ENCODE results near the gene DLX4.

DLX4 gene

GRCh38 chr17:49987681-49988441 lies 18.9 kb downstream of the DLX4 start:
- DNase-seq (ENCODE audit: low spot score), result peak; percentile 69

GRCh38 chr17:49989518-49989880 lies 20.5 kb downstream of the DLX4 start:
- DNase-seq (ENCODE audit: low spot score), result peak; percentile 58

GRCh38 chr17:49990331-49990730 lies 21.3 kb downstream of the DLX4 start:
- DNase-seq (ENCODE audit: low spot score), result peak; percentile 56

GRCh38 chr17:49990921-49991320 lies 21.9 kb downstream of the DLX4 start:
- no peak for DNase-seq (ENCODE audit: low spot score)

GRCh38 chr17:49991409-49991808 lies 22.4 kb downstream of the DLX4 start:
- no peak for DNase-seq (ENCODE audit: low spot score)

GRCh38 chr17:49992191-49992932 lies 23.4 kb downstream of the DLX4 start:
- DNase-seq (ENCODE audit: low spot score), result no peak

- DNase-seq (ENCODE audit: low spot score), result no peak
Observed at GRCh38 chr17:49992933-49993422, 24.0 kb downstream of the DLX4 start.

- no peak for DNase-seq (ENCODE audit: low spot score)
Observed at GRCh38 chr17:49993423-49994060, 24.6 kb downstream of the DLX4 start.

GRCh38 chr17:49994085-49995054 lies 25.4 kb downstream of the DLX4 start:
- DNase-seq (ENCODE audit: low spot score), result no peak

- no peak for DNase-seq (ENCODE audit: low spot score)
Observed at GRCh38 chr17:49995055-49995738, 26.2 kb downstream of the DLX4 start, which contains the start of gene DLX3. TSS of gene DLX3 (minus strand) at chr17:49995224. CDS start at chr17:49994998, 226 bp downstream.

- DNase-seq (ENCODE audit: low spot score), result no peak
Observed at GRCh38 chr17:49996121-49996494, 27.1 kb downstream of the DLX4 start.

GRCh38 chr17:49996495-49997300 lies 27.7 kb downstream of the DLX4 start:
- DNase-seq (ENCODE audit: low spot score), result no peak

GRCh38 chr17:49997301-49997650 lies 28.3 kb downstream of the DLX4 start:
- DNase-seq (ENCODE audit: low spot score), result no peak

GRCh38 chr17:49997773-49998703 lies 29.0 kb downstream of the DLX4 start:
- DNase-seq (ENCODE audit: low spot score), result no peak

- no peak for DNase-seq (ENCODE audit: low spot score)
Observed at GRCh38 chr17:49998836-49999511, 30.0 kb downstream of the DLX4 start.

GRCh38 chr17:50003911-50004310 lies 34.9 kb downstream of the DLX4 start:
- no peak for DNase-seq (ENCODE audit: low spot score)

- DNase-seq (ENCODE audit: low spot score), result no peak
Observed at GRCh38 chr17:50009282-50009681, 40.3 kb downstream of the DLX4 start.

- no peak for DNase-seq (ENCODE audit: low spot score)
Observed at GRCh38 chr17:50013079-50013478, 44.1 kb downstream of the DLX4 start.
